K562 treated with DMSO at 1 percent for 4 hours (cell line): ENCODE data around the gene E2F6. TPM values are rescaled to one million over a fixed set of nuclear protein-coding genes. Genes with fewer than 3 reads are reported as not detected.

Experiments used
- total RNA-seq: library from RNA; unstranded; fragments of 300-600 nt; gene quantifications from 2 replicates; pipeline ENCODE4 v1.2.3, GENCODE V29; 2022; ENCODE audit not compliant: insufficient read depth

Gene E2F6, protein sequence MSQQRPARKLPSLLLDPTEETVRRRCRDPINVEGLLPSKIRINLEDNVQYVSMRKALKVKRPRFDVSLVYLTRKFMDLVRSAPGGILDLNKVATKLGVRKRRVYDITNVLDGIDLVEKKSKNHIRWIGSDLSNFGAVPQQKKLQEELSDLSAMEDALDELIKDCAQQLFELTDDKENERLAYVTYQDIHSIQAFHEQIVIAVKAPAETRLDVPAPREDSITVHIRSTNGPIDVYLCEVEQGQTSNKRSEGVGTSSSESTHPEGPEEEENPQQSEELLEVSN
- 17.0 and 21.3 TPM in 2 replicates for total RNA-seq

GRCh38 chr2:11465485-11466306 is at the start of gene E2F6:
TSS of gene E2F6 (minus strand) at chr2:11466161. CDS start at chr2:11465879, 282 bp downstream.

Other genes starting within 250 kb of the E2F6 start
- gene ROCK2, start 121.5 kb downstream of the E2F6 start, total RNA-seq: 7.4 and 8.4 TPM in 2 replicates
- 0.31 TPM in 1 of 2 replicates, not detected in the other for gene GREB1, start 67.9 kb upstream of the E2F6 start, total RNA-seq
- not detected in 2 replicates for gene NTSR2, start 204.0 kb upstream of the E2F6 start, total RNA-seq